Keratinocyte (primary cell): ENCODE results near the gene ZDHHC22. TPM values are rescaled to one million over a fixed set of nuclear protein-coding genes. Genes with fewer than 3 reads are reported as not detected.
A peak's percentile ranks its signal among the peaks of the same experiment; 100 is the strongest.

ENCODE experiments used
- DNase-seq: peaks from one replicate; pipeline ENCODE4 v3.0.0-alpha.2; 2011; ENCODE audit warnings: low read depth, missing footprints, low spot score
- FAIRE-seq: peaks from 2 replicates; lab custom pipeline; 2011; peaks lifted over from hg19 to GRCh38; lab: Jason Lieb, UNC
- H2AFZ ChIP-seq: 2 replicates; pipeline ENCODE4 v1.6.0; 2012; ENCODE audit warnings: low read length, control low read depth, inconsistent platforms; ENCODE audit not compliant: control insufficient read depth
- H3K27ac ChIP-seq: 2 replicates; pipeline ENCODE4 v1.5.1; 2011; ENCODE audit warnings: low read length; ENCODE audit not compliant: control insufficient read depth, insufficient read depth
- H3K27me3 ChIP-seq: 3 replicates; pipeline ENCODE4 v1.6.0; 2011; ENCODE audit warnings: low read length; ENCODE audit not compliant: control insufficient read depth, insufficient read depth; ENCODE audit errors: extremely low read depth
- H3K36me3 ChIP-seq, 2 experiments: 2 replicates in 1 of 2; 3 replicates in 1 of 2; pipeline ENCODE4 v1.5.1; 2011; ENCODE audit warnings: low read length in 2 of 2, mild to moderate bottlenecking in 1 of 2; ENCODE audit not compliant: control insufficient read depth in 2 of 2, insufficient read depth in 2 of 2; ENCODE audit errors: extremely low read depth in 1 of 2
- H3K4me1 ChIP-seq: 3 replicates; pipeline ENCODE4 v1.5.1; 2011; ENCODE audit warnings: low read length; ENCODE audit not compliant: control insufficient read depth, insufficient read depth; ENCODE audit errors: extremely low read depth
- H3K4me2 ChIP-seq: 3 replicates; pipeline ENCODE4 v1.6.0; 2011; ENCODE audit warnings: low read depth, low read length; ENCODE audit not compliant: control insufficient read depth, insufficient read depth; ENCODE audit errors: extremely low read depth
- H3K4me3 ChIP-seq, 3 experiments: fragments of 200-600 bp in 1 of 3; sonication (generic) in 1 of 3; 2 replicates in 2 of 3; 3 replicates in 1 of 3; pipeline ENCODE4 v1.5.1; 2011 to 2016; ENCODE audit warnings: low read length in 3 of 3, mild to moderate bottlenecking in 3 of 3, control low read depth in 2 of 3, inconsistent platforms in 1 of 3, low read depth in 1 of 3, mixed read lengths in 1 of 3, mixed run types in 1 of 3, moderate library complexity in 1 of 3; ENCODE audit not compliant: control insufficient read depth in 2 of 3, insufficient read depth in 2 of 3; ENCODE audit errors: extremely low read depth in 1 of 3
- H3K79me2 ChIP-seq: 2 replicates; pipeline ENCODE4 v1.6.0; 2012; ENCODE audit warnings: low read length; ENCODE audit not compliant: control insufficient read depth, insufficient read depth
- H3K9ac ChIP-seq: 3 replicates; pipeline ENCODE4 v1.6.0; 2011; ENCODE audit warnings: low read length; ENCODE audit not compliant: control insufficient read depth, insufficient read depth; ENCODE audit errors: extremely low read depth
- H3K9me1 ChIP-seq: 3 replicates; pipeline ENCODE4 v1.6.0; 2011; ENCODE audit warnings: low read length; ENCODE audit not compliant: control insufficient read depth, insufficient read depth; ENCODE audit errors: extremely low read depth
- H3K9me3 ChIP-seq: 2 replicates; pipeline ENCODE4 v1.5.1; 2012; ENCODE audit warnings: low read depth, low read length; ENCODE audit not compliant: control insufficient read depth
- H4K20me1 ChIP-seq: 3 replicates; pipeline ENCODE4 v1.6.0; 2011; ENCODE audit warnings: low read length; ENCODE audit not compliant: control insufficient read depth, insufficient read depth; ENCODE audit errors: extremely low read depth
- EZH2 ChIP-seq: IDR thresholded peaks from one replicate; pipeline ENCODE4 v1.6.1; 2012; ENCODE audit warnings: inconsistent platforms, mild to moderate bottlenecking, low read length, moderate library complexity
- dilution Hi-C: fragments of 300-500 bp; cut with MboI; formaldehyde crosslinking; loops from one replicate; pipeline ENCODE4 v1.7.0; 2020; ENCODE audit warnings: low sequenced_read_pairs; ENCODE audit not compliant: extremely low pct_ligation_motif_present
- polyA plus RNA-seq, 5 experiments: library from polyadenylated mRNA; depleted of rRNA in 3 of 5; stranded (reverse) in 3 of 5; stranded (forward) in 1 of 5; unstranded in 1 of 5; fragments of >200 nt; gene quantifications; 1 replicate in 1 of 5; 2 replicates in 3 of 5; 3 replicates in 1 of 5; pipeline versions ENCODE4 v1.2.1 to v1.2.3, GENCODE V29; 2011 to 2012; ENCODE audit warnings: missing spikeins in 2 of 5, low read depth in 1 of 5, low replicate concordance in 1 of 5
- TF ChIP-seq, protein P1 (sequence below), 3 experiments: IDR thresholded peaks in 1 of 3; conservative IDR thresholded peaks in 1 of 3; optimal IDR thresholded peaks in 1 of 3; 2 replicates in 2 of 3; 3 replicates in 1 of 3; pipeline versions ENCODE3 to v1.5.1; 2011; ENCODE audit warnings: low read length in 3 of 3, mild to moderate bottlenecking in 3 of 3, moderate library complexity in 2 of 3, control low read depth in 1 of 3, inconsistent platforms in 1 of 3; ENCODE audit not compliant: insufficient read depth in 2 of 3; ENCODE audit errors: extremely low read depth in 1 of 3

Gene ZDHHC22
- polyA plus RNA-seq, 1 donor (not counting 4 experiments of a cell fraction or from before 2014, with no cell fraction given) = not detected

DNA sequence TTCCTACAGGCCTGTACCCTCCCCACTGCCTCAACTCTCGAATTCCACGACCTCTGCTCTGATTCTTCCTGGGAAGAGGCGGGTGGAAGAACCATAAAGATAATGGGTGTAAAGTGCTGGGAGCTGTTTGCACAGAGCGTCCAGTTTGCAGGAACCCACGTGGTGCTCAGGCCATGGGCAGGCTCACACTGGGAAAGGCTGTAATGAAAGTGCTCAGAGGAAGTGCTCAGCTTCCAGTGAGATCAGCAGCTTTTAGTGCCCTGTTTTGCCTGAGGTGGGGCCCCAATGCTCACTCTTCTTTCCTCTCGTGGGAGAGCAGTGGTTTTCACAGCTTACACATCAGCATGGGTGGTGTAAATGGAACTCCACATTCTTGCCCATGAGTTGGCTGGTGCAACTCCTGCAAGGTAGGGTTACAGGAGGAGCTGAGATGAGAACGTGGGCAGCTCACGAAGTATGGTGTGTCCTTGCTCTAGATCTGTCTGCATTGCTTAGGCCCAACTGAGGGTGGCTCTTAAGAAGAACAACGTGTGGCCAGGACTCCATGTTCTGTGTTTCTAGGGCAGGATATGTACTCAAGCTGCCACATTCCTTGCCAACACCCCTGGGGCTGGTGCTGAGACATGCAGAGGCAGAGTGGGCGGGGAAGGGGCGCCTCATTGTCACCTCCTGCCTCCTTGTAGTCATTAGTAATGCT lies 43.0 kb upstream of the ZDHHC22 start:
- H4K20me1 ChIP-seq = no peaks in the 10 kb centered on the region
- H3K9me3 ChIP-seq = no peaks in the 10 kb centered on the region
- no peak overlapping the region for H2AFZ ChIP-seq
- DNase-seq = no peak
- no peak for TF ChIP-seq EZH2
- TF ChIP-seq, protein P1, sequence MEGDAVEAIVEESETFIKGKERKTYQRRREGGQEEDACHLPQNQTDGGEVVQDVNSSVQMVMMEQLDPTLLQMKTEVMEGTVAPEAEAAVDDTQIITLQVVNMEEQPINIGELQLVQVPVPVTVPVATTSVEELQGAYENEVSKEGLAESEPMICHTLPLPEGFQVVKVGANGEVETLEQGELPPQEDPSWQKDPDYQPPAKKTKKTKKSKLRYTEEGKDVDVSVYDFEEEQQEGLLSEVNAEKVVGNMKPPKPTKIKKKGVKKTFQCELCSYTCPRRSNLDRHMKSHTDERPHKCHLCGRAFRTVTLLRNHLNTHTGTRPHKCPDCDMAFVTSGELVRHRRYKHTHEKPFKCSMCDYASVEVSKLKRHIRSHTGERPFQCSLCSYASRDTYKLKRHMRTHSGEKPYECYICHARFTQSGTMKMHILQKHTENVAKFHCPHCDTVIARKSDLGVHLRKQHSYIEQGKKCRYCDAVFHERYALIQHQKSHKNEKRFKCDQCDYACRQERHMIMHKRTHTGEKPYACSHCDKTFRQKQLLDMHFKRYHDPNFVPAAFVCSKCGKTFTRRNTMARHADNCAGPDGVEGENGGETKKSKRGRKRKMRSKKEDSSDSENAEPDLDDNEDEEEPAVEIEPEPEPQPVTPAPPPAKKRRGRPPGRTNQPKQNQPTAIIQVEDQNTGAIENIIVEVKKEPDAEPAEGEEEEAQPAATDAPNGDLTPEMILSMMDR (optimal IDR thresholded peaks at IDR 0.05 in 1 of 3, IDR thresholded peaks at IDR 0.05 in 1 of 3, conservative IDR thresholded peaks at IDR 0.05 in 1 of 3; ENCODE audit: extremely low read depth in 1 of 3, insufficient read depth in 2 of 3, low read length in 3 of 3) = no peak
- dilution Hi-C loops = no loop called here
- H3K9me1 ChIP-seq = no peaks in the 10 kb centered on the region
- no peak overlapping the region for H3K4me3 ChIP-seq
- H3K9ac ChIP-seq = no peak overlapping the region
- H3K27ac ChIP-seq = no peak overlapping the region
- no peaks in the 10 kb centered on the region for H3K79me2 ChIP-seq
- H3K4me1 ChIP-seq = peaks cover 11% of the 10 kb centered on the region
- FAIRE-seq = peak; percentile 43
- peak overlapping the region; percentile 22 for H3K4me2 ChIP-seq
- H3K36me3 ChIP-seq = no peaks in the 10 kb centered on the region
- peaks cover 1% of the 10 kb centered on the region for H3K27me3 ChIP-seq

DNA sequence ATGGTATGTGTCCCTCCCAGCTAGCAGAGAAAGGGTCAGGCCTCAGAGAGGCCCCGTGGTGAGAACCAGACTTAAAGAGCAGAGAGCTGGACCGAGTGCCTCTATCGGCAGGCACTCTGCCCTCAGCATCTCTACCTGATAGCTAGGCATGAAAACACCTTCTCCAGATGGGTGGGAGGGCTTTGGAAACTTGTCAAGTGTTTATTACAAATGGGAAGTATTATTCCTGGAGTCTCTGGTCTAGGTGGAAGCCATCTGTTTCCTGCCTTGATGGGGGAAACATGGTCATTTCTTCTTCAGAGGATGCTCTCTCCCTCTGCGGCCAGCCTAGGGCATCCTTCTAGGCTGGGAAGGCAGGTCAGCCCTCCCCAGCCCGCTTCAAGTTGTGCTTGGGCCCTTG lies 42.3 kb upstream of the ZDHHC22 start:
- Histone ChIP-seq H4K20me1 (no peaks in the 10 kb centered on the region), H3K36me3 (no peaks in the 10 kb centered on the region), H2AFZ (no peak overlapping the region), H3K27me3 (no peaks in the 10 kb centered on the region), H3K4me2 (no peak overlapping the region), H3K79me2 (no peaks in the 10 kb centered on the region), H3K4me1 (peaks cover 11% of the 10 kb centered on the region), H3K27ac (no peak overlapping the region), H3K4me3 (no peak overlapping the region), H3K9ac (no peak overlapping the region), H3K9me1 (no peaks in the 10 kb centered on the region), H3K9me3 (no peaks in the 10 kb centered on the region)
- FAIRE-seq (no peak), DNase-seq (no peak)
- TF ChIP-seq, protein P1 (optimal IDR thresholded peaks at IDR 0.05 in 1 of 3, IDR thresholded peaks at IDR 0.05 in 1 of 3, conservative IDR thresholded peaks at IDR 0.05 in 1 of 3; ENCODE audit: extremely low read depth in 1 of 3, insufficient read depth in 2 of 3, low read length in 3 of 3) = no peak
- TF ChIP-seq EZH2 = no peak
- dilution Hi-C loops = no loop called here
